ENCODE measurements around the gene SLC25A3.
"Not testable (repeated sequence)": the region's sequence is repeated elsewhere in the genome, so short reads cannot be mapped to it uniquely, and the experiment has no call there.

SLC25A3 gene

GRCh38 chr12:98597313-98597712 lies 3.8 kb downstream of the SLC25A3 start:
- TF ChIP-seq ZNF121 (tag by site-specific recombination; IDR thresholded peaks at IDR 0.05) = peak; percentile 72

GRCh38 chr12:98601924-98602323 lies 8.4 kb downstream of the SLC25A3 start:
- Histone ChIP-seq H3K27ac (ENCODE audit: extremely low read depth, low read depth, low read length) (no peak overlapping the region), H3K4me3 (ENCODE audit: low read depth, low read length) (no peak overlapping the region), H3K9me3 (ENCODE audit: control insufficient read depth, insufficient read depth, low read depth, low read length) (no peaks in the 10 kb centered on the region), H3K4me1 (ENCODE audit: control insufficient read depth, insufficient read depth, low read length) (no peaks in the 10 kb centered on the region), H3K36me3 (ENCODE audit: control insufficient read depth in 2 of 2, insufficient read depth in 1 of 2, low read length in 2 of 2) (peaks cover 76 to 77% of the 10 kb centered on the region in 2 experiments)
- ChIA-PET CTCF (interaction anchor here (0.6 to 1.6 kb wide), 2 partner anchors 35 to 52 kb away, joined by 3 to 4 read pairs; no protein-coding TSS in a partner anchor), POLR2A (interaction anchor here (1.6 kb wide), 1 partner anchor 8 kb away, joined by 10 read pairs; the partner anchor contains the start of gene SLC25A3)
- TF ChIP-seq ZSCAN30 (tag by site-specific recombination; IDR thresholded peaks at IDR 0.05) (no peak), ELK4 (IDR thresholded peaks at IDR 0.05; ENCODE audit: borderline replicate concordance, low read depth, low read length) (no peak), ZNF133 (tag by site-specific recombination; IDR thresholded peaks at IDR 0.05) (no peak), ZBTB49 (tag by site-specific recombination; IDR thresholded peaks at IDR 0.05; ENCODE audit: low read depth) (no peak), ZNF639 (tag by site-specific recombination; IDR thresholded peaks at IDR 0.05) (no peak), ZNF624 (tag by site-specific recombination; IDR thresholded peaks at IDR 0.05) (no peak), ZNF114 (tag by site-specific recombination; IDR thresholded peaks at IDR 0.05) (no peak), ZNF366 (tag by site-specific recombination; conservative IDR thresholded peaks at IDR 0.05) (no peak), ZNF433 (tag by site-specific recombination; IDR thresholded peaks at IDR 0.05; ENCODE audit: low read depth) (no peak), FEZF1 (tag by site-specific recombination; IDR thresholded peaks at IDR 0.05) (no peak), INSM2 (tag by site-specific recombination; IDR thresholded peaks at IDR 0.05) (no peak), ZBTB10 (tag by site-specific recombination; IDR thresholded peaks at IDR 0.05) (no peak), ZBTB26 (tag by site-specific recombination; optimal IDR thresholded peaks at IDR 0.05) (no peak), ZNF26 (tag by site-specific recombination; IDR thresholded peaks at IDR 0.05) (no peak), ZNF518A (tag by site-specific recombination; conservative IDR thresholded peaks at IDR 0.05; ENCODE audit: low read depth) (no peak)

More at GRCh38 chr12:98597313-98597712, 3.8 kb downstream of the SLC25A3 start:
- H3K4me3 ChIP-seq (ENCODE audit: low read depth, low read length); H3K27ac ChIP-seq (ENCODE audit: extremely low read depth, low read depth, low read length); POLR2A ChIA-PET; H3K9me3 ChIP-seq (ENCODE audit: control insufficient read depth, insufficient read depth, low read depth, low read length); H3K4me1 ChIP-seq (ENCODE audit: control insufficient read depth, insufficient read depth, low read length): not testable (repeated sequence)
- CTCF ChIA-PET = interaction anchor here (0.6 to 1.0 kb wide), 3 partner anchors 17 to 56 kb away, joined by 3 read pairs; no protein-coding TSS in a partner anchor
- peaks cover 62 to 72% of the 10 kb centered on the region in 2 experiments for H3K36me3 ChIP-seq (ENCODE audit: control insufficient read depth in 2 of 2, insufficient read depth in 1 of 2, low read length in 2 of 2)

Measured in HEK293 (cell line).